Progenitor cell of endocrine pancreas (in vitro differentiated cells): Measurements from ENCODE around the gene MACROD2. TPM values are rescaled to one million over a fixed set of nuclear protein-coding genes. Genes with fewer than 3 reads are reported as not detected.

Source experiments
- DNase-seq: peaks from one replicate; pipeline ENCODE4 v3.0.0; 2021; ENCODE audit warnings: low spot score; ENCODE audit not compliant: unreplicated experiment
- H3K27ac Mint-ChIP-seq: 2 replicates; pipeline ENCODE4 v1.8.0; 2021; ENCODE audit warnings: mild to moderate bottlenecking, moderate library complexity, mixed read lengths
- H3K27me3 Mint-ChIP-seq: 2 replicates; pipeline ENCODE4 v1.8.0; 2021; ENCODE audit warnings: mixed read lengths
- H3K36me3 Mint-ChIP-seq: 2 replicates; pipeline ENCODE4 v1.8.0; 2022; ENCODE audit warnings: mixed read lengths; ENCODE audit not compliant: insufficient read depth
- H3K4me1 Mint-ChIP-seq: 2 replicates; pipeline ENCODE4 v1.8.0; 2021; ENCODE audit warnings: low read depth, mixed read lengths
- H3K4me3 Mint-ChIP-seq: 2 replicates; pipeline ENCODE4 v1.8.0; 2021; ENCODE audit warnings: low read depth, mild to moderate bottlenecking, moderate library complexity, mixed read lengths
- H3K9me3 Mint-ChIP-seq: 2 replicates; pipeline ENCODE4 v1.8.0; 2021; ENCODE audit warnings: low read depth, mixed read lengths
- total RNA-seq: library from RNA; stranded (reverse); gene quantifications from 2 replicates; pipeline ENCODE4 v1.2.1, GENCODE V29; 2021
- TF ChIP-seq, protein P1 (sequence below): fragments of 200-600 bp; sonication (generic); IDR thresholded peaks from one replicate; pipeline ENCODE4 v1.5.0; 2021; ENCODE audit warnings: antibody characterized with exemption, mild to moderate bottlenecking; ENCODE audit not compliant: unreplicated experiment

The MACROD2 gene
- total RNA-seq, 1 donor from 2014 or later = 7.6 TPM

- DNase-seq = no peak
- Mint-ChIP-seq H3K27ac (no peak overlapping the region), H3K27me3 (no peaks in the 10 kb centered on the region), H3K36me3 (no peaks in the 10 kb centered on the region), H3K9me3 (no peaks in the 10 kb centered on the region), H3K4me3 (no peak overlapping the region), H3K4me1 (peaks cover 12% of the 10 kb centered on the region)
- TF ChIP-seq, protein P1, sequence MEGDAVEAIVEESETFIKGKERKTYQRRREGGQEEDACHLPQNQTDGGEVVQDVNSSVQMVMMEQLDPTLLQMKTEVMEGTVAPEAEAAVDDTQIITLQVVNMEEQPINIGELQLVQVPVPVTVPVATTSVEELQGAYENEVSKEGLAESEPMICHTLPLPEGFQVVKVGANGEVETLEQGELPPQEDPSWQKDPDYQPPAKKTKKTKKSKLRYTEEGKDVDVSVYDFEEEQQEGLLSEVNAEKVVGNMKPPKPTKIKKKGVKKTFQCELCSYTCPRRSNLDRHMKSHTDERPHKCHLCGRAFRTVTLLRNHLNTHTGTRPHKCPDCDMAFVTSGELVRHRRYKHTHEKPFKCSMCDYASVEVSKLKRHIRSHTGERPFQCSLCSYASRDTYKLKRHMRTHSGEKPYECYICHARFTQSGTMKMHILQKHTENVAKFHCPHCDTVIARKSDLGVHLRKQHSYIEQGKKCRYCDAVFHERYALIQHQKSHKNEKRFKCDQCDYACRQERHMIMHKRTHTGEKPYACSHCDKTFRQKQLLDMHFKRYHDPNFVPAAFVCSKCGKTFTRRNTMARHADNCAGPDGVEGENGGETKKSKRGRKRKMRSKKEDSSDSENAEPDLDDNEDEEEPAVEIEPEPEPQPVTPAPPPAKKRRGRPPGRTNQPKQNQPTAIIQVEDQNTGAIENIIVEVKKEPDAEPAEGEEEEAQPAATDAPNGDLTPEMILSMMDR = no peak
Observed at GRCh38 chr20:14801591-14802325, 806.4 kb downstream of the MACROD2 start.

DNA sequence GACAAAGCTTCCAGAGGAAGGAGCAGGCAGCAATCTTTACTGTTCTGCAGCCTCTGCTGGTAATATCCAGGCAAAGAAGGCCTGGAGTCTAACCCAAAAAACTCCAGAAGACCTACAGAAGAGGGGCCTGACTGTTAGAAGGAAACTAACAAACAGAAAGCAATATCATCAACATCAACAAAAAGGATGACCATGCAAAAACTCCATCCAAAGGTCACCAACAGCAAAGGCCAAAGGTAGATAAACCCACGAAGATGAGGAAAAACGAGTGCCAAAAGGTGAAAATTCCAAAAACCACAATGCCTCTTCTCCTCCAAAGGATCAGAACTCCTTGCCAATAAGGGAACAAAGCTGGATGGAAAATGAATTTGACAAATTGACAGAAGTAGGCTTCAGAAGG is 811.9 kb downstream of the MACROD2 start:
- H3K27ac Mint-ChIP-seq = no peak overlapping the region
- TF ChIP-seq, protein P1 = no peak
- peaks cover 9% of the 10 kb centered on the region for H3K36me3 Mint-ChIP-seq

DNA sequence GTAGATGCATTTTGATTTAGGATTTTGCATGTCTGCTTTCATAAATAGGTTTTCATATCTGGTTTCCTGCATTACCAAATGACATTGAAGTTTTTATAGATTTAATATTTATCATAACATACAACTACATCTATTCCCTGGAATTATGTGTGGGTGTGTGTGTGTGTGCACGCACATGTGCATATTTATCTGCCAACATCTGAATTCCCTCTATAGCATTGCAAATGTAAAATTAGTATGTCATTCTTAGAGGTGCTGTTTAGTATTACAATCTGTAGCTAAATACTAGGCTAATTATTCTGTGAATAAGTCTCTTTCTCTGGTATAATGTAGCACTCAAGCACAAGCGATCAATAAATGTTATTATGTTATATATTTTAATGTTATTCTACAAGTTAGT is 820.0 kb downstream of the MACROD2 start:
- Mint-ChIP-seq H3K9me3 (peaks cover 26% of the 10 kb centered on the region), H3K27ac (no peak overlapping the region), H3K4me1 (no peaks in the 10 kb centered on the region), H3K4me3 (no peak overlapping the region), H3K36me3 (peaks cover 5% of the 10 kb centered on the region), H3K27me3 (no peaks in the 10 kb centered on the region)
- DNase-seq = no peak
- TF ChIP-seq, protein P1 = no peak

More for the DNA sequence above, 811.9 kb downstream of the MACROD2 start:
- Mint-ChIP-seq H3K9me3 (peaks cover 40% of the 10 kb centered on the region), H3K27me3 (no peaks in the 10 kb centered on the region), H3K4me1 (no peaks in the 10 kb centered on the region), H3K4me3 (no peak overlapping the region)
- no peak for DNase-seq

DNA sequence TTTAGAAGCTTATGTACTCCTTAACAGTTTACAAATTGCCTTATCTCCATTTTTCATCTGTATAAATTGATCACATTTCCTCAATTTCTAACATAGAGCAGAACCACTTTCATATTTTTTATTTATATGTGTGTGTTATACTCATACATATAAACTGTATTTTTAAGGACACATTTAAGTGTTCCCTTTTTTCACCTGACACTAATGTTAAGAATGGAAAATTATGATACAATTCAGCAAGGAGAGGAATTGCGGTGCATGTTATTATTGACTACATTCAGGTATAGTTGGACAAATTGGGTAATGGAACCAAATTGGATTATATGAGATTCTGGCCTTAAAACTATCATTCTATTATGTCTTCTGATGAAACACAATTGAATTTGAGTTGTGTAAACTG is 821.2 kb downstream of the MACROD2 start:
- no peak for DNase-seq
- Mint-ChIP-seq H3K27ac (no peak overlapping the region), H3K9me3 (peaks cover 17% of the 10 kb centered on the region), H3K27me3 (no peaks in the 10 kb centered on the region), H3K4me1 (no peaks in the 10 kb centered on the region), H3K36me3 (peaks cover 3% of the 10 kb centered on the region), H3K4me3 (no peak overlapping the region)
- TF ChIP-seq, protein P1 = no peak

DNA sequence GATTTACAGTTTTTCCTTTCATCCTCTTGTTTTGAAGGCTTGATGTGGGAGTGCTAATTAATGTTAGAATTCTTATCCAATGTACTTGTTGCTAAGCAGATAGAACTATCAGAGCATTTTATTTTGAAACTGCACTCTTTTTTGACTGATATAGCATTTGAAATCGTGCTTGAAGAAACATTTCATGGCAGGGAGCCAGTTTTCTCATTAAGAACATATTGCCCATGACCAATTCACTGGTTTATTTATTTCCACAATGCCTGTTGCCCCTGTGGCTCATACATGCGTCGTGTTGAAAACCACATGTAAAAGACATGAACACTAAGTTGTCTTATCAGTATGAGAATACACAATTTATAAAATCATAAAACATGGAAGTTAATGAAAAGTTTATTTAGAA is 821.8 kb downstream of the MACROD2 start:
- DNase-seq = no peak
- peaks cover 3% of the 10 kb centered on the region for H3K36me3 Mint-ChIP-seq
- H3K27me3 Mint-ChIP-seq = no peaks in the 10 kb centered on the region
- TF ChIP-seq, protein P1 = no peak
- no peak overlapping the region for H3K27ac Mint-ChIP-seq
- H3K9me3 Mint-ChIP-seq = peaks cover 14% of the 10 kb centered on the region
- H3K4me3 Mint-ChIP-seq = no peak overlapping the region
- no peaks in the 10 kb centered on the region for H3K4me1 Mint-ChIP-seq
